ENCODE data around the gene ZNF30.
"Not testable (repeated sequence)": the region's sequence is repeated elsewhere in the genome, so short reads cannot be mapped to it uniquely, and the experiment has no call there.

ZNF30 gene

GRCh38 chr19:34926685-34927375, at the start of gene ZNF30:
TSS of gene ZNF30 (plus strand) at chr19:34926903. CDS start at chr19:34929948, 3,045 bp downstream.
- Mint-ChIP-seq H3K9me3 (no peaks in the 10 kb centered on the region), H3K4me1 (peaks cover 1 to 13% of the 10 kb centered on the region in 2 donors), H3K27ac (peak within 1 kb of the TSS; percentile 87), H3K4me3 (peak within 1 kb of the TSS; percentile 95 to 99), H3K36me3 (peaks cover 8 to 10% of the 10 kb centered on the region in 2 donors), H3K27me3 (no peaks in the 10 kb centered on the region)
- DNase-seq (peak; percentile 88), ATAC-seq (replicated peaks) (peak; percentile 99)

DNA sequence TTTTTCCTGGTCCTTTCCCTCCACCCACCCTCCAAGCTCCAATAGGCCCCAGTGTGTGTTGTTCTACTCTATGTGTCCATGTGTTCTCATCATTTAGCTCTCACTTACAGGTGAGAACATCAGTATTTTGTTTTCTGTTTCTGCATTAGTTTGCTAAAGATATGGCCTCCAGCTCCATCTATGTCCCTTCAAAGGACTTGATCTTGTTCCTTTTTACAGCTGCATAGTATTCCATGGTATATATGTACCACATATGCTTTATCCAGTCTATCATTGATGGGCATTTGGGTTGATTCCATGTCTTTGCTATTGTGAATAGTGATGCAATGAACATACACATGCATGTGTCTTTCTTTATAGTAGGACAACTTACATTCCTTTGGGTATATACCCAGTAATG, 47.1 kb upstream of the ZNF30 start:
- no peak for ATAC-seq (replicated peaks)

DNA sequence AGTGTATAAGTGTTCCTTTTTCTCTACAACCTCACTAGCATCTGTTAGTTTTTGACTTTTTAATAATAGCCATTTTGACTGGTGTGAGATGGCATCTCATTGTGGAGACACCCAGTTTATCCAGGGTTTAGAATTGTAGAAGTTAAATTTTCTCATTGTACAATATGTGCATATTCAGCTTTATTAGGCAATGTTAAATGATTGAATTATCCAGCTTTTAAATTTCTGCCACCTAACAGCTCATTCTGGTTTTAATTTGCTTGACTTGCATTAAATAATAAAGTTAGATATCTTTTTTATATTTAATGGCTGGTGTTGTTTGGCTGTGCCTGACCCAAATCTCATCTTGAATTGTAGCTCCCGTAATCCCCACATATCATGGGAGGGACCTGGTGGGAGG, 46.7 kb upstream of the ZNF30 start:
- DNase-seq (no peak), ATAC-seq (replicated peaks) (no peak)
- Mint-ChIP-seq H3K36me3 (peaks cover 3 to 5% of the 10 kb centered on the region in 2 donors), H3K4me1 (no peaks in the 10 kb centered on the region), H3K9me3 (peaks cover 6 to 8% of the 10 kb centered on the region in 2 donors), H3K27me3 (peaks cover 12 to 16% of the 10 kb centered on the region in 2 donors), H3K4me3 (no peak overlapping the region), H3K27ac (no peak overlapping the region)

More for the DNA sequence above, 47.1 kb upstream of the ZNF30 start:
- H3K27me3 Mint-ChIP-seq = peaks cover 8 to 16% of the 10 kb centered on the region in 2 donors
- peaks cover under 1% of the 10 kb centered on the region in 2 donors for H3K36me3 Mint-ChIP-seq
- DNase-seq = no peak
- no peak overlapping the region for H3K27ac Mint-ChIP-seq
- H3K9me3 Mint-ChIP-seq = peaks cover under 1 to 4% of the 10 kb centered on the region in 2 donors
- no peak overlapping the region for H3K4me3 Mint-ChIP-seq
- no peaks in the 10 kb centered on the region for H3K4me1 Mint-ChIP-seq

- no peak for ATAC-seq (replicated peaks)
- no peak overlapping the region for H3K4me3 Mint-ChIP-seq
- H3K9me3 Mint-ChIP-seq = peaks cover 13 to 18% of the 10 kb centered on the region in 2 donors
Measured at GRCh38 chr19:34881982-34882381, 44.7 kb upstream of the ZNF30 start.

GRCh38 chr19:34888091-34888490, 38.6 kb upstream of the ZNF30 start:
- DNase-seq (no peak), ATAC-seq (replicated peaks) (no peak)
- Mint-ChIP-seq H3K36me3 (peaks cover 4 to 6% of the 10 kb centered on the region in 2 donors), H3K27ac (no peak overlapping the region), H3K9me3 (peaks cover 13 to 18% of the 10 kb centered on the region in 2 donors), H3K27me3 (peaks cover 28 to 32% of the 10 kb centered on the region in 2 donors), H3K4me3 (no peak overlapping the region), H3K4me1 (no peaks in the 10 kb centered on the region)

More at GRCh38 chr19:34881982-34882381, 44.7 kb upstream of the ZNF30 start:
- H3K36me3 Mint-ChIP-seq = peaks cover 4 to 6% of the 10 kb centered on the region in 2 donors
- no peaks in the 10 kb centered on the region for H3K4me1 Mint-ChIP-seq
- no peak overlapping the region for H3K27ac Mint-ChIP-seq
- DNase-seq = no peak
- peaks cover 14 to 16% of the 10 kb centered on the region in 2 donors for H3K27me3 Mint-ChIP-seq

GRCh38 chr19:34900245-34900644, 26.5 kb upstream of the ZNF30 start:
- H3K4me1 Mint-ChIP-seq = peaks cover 5 to 6% of the 10 kb centered on the region in 2 donors
- H3K4me3 Mint-ChIP-seq = no peak overlapping the region
- H3K27me3 Mint-ChIP-seq = peaks cover 24 to 35% of the 10 kb centered on the region in 2 donors

DNA sequence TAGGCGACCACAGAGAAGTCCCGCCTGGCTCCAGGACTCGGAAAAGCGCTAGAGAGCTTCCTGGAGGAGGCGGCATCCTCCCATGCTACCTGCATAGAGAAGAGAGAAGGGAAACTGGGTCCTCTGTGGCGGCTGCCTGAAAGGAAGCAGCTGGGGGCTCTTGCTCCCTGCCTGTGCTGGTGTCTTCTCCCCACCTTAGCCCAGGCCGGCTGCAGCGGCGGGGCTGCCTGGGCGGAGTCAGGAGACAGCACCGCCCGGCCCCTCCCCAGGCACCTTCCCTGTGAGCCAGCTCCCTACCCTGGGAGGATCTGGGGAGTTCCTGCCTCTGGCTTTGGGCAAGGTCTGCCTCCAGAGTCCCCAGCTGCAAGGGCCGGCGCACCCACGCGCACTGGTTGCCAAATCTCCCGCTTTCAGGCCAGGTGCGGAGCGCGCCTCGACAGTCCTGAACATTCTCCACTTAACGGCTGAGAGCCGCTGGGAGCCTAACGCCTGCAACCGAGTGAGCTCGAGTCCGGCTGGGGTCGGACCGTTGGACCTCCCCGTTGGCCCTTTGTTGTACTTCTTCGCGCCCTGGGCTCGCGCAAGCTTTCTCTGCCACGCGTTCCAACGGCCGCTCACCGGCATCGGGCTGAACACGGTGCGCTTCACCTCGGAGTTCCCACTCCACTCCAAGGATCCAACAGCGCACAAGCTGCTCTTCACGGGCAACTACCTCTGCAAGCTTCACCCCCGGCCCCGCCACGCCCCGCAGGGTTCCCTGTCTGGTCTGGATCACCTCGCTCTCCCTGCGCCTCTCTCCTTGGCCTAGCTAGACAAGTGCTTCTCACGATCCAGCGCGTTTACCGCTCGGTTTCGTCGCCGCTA, 21.8 kb upstream of the ZNF30 start:
- peaks cover 40 to 67% of the 10 kb centered on the region in 2 donors for H3K27me3 Mint-ChIP-seq
- peak overlapping the region; percentile 19 to 58 for H3K4me3 Mint-ChIP-seq
- no peak overlapping the region for H3K27ac Mint-ChIP-seq
- H3K9me3 Mint-ChIP-seq = no peaks in the 10 kb centered on the region
- H3K36me3 Mint-ChIP-seq = peaks cover 0 to 3% of the 10 kb centered on the region in 2 donors
- peaks cover 9 to 13% of the 10 kb centered on the region in 2 donors for H3K4me1 Mint-ChIP-seq
- ATAC-seq (replicated peaks) (no peak), DNase-seq (no peak)

More at GRCh38 chr19:34900245-34900644, 26.5 kb upstream of the ZNF30 start:
- Mint-ChIP-seq H3K9me3 (peaks cover 0 to 3% of the 10 kb centered on the region in 2 donors), H3K36me3 (peaks cover 0 to under 1% of the 10 kb centered on the region in 2 donors), H3K27ac (no peak overlapping the region)
- ATAC-seq (replicated peaks) (no peak), DNase-seq (no peak)

GRCh38 chr19:34910770-34911169, 15.9 kb upstream of the ZNF30 start:
- no peak overlapping the region for H3K27ac Mint-ChIP-seq
- ATAC-seq (replicated peaks) = no peak
- H3K4me1 Mint-ChIP-seq = peaks cover under 1 to 1% of the 10 kb centered on the region in 2 donors
- no peak overlapping the region for H3K4me3 Mint-ChIP-seq
- H3K36me3 Mint-ChIP-seq = peaks cover 0 to 4% of the 10 kb centered on the region in 2 donors
- peaks cover 6 to 10% of the 10 kb centered on the region in 2 donors for H3K9me3 Mint-ChIP-seq
- H3K27me3 Mint-ChIP-seq = peaks cover 45 to 51% of the 10 kb centered on the region in 2 donors
- no peak for DNase-seq

- H3K27me3 Mint-ChIP-seq = peaks cover 15 to 20% of the 10 kb centered on the region in 2 donors
- H3K36me3 Mint-ChIP-seq; DNase-seq; ATAC-seq (replicated peaks); H3K4me1 Mint-ChIP-seq; H3K4me3 Mint-ChIP-seq; H3K27ac Mint-ChIP-seq: not testable (repeated sequence)
- H3K9me3 Mint-ChIP-seq = peaks cover 15 to 17% of the 10 kb centered on the region in 2 donors
Measured at GRCh38 chr19:34917144-34917543, 9.6 kb upstream of the ZNF30 start.

GRCh38 chr19:34918190-34918589, 8.5 kb upstream of the ZNF30 start:
- Mint-ChIP-seq H3K4me1 (no peaks in the 10 kb centered on the region), H3K36me3 (peaks cover 4 to 7% of the 10 kb centered on the region in 2 donors)

GRCh38 chr19:34920090-34920786, 6.5 kb upstream of the ZNF30 start:
- not testable (repeated sequence) for ATAC-seq (replicated peaks); H3K27me3 Mint-ChIP-seq; H3K4me1 Mint-ChIP-seq; H3K27ac Mint-ChIP-seq; H3K4me3 Mint-ChIP-seq; DNase-seq; H3K36me3 Mint-ChIP-seq
- H3K9me3 Mint-ChIP-seq = peaks cover 8 to 11% of the 10 kb centered on the region in 2 donors

More at GRCh38 chr19:34918190-34918589, 8.5 kb upstream of the ZNF30 start:
- H3K9me3 Mint-ChIP-seq = peaks cover 12 to 14% of the 10 kb centered on the region in 2 donors
- H3K4me3 Mint-ChIP-seq = no peak overlapping the region
- DNase-seq (no peak), ATAC-seq (replicated peaks) (no peak)
- H3K27me3 Mint-ChIP-seq = peaks cover 12 to 17% of the 10 kb centered on the region in 2 donors
- H3K27ac Mint-ChIP-seq = no peak overlapping the region

DNA sequence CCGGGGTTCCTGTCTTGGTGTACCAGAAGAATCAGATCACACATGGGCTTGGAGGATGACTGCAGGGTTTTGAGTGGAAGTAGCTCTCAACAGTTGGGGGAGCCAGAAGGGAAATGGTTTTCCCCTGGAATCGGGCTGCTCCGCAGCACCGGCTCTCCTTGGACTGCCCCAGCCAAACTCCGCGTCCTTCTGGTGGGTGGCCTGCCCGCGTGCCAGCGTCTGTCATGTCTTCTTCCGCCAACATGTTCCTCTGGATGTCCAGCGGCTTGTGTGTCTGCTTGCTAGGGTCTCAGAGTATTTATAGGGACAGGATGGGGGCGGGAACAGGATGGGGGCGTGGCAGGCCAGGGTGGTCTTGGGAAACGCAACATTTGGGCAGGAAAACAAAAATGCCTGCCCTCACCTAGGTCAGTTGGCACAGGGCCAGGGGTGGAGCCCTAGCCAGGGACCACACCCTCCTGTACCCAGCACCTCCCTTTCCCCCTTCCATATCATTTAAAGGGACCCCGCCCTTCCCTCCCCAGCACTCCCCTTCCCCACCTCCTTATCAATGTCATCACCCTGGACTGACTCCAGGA, 1.3 kb upstream of the ZNF30 start:
- H3K9me3 Mint-ChIP-seq = no peaks in the 10 kb centered on the region
- H3K27ac Mint-ChIP-seq = no peak overlapping the region
- H3K4me3 Mint-ChIP-seq = no peak overlapping the region
- H3K27me3 Mint-ChIP-seq = no peaks in the 10 kb centered on the region
- ATAC-seq (replicated peaks) (no peak), DNase-seq (no peak)
- H3K36me3 Mint-ChIP-seq = peaks cover 5 to 6% of the 10 kb centered on the region in 2 donors
- H3K4me1 Mint-ChIP-seq = peaks cover 1 to 13% of the 10 kb centered on the region in 2 donors

DNA sequence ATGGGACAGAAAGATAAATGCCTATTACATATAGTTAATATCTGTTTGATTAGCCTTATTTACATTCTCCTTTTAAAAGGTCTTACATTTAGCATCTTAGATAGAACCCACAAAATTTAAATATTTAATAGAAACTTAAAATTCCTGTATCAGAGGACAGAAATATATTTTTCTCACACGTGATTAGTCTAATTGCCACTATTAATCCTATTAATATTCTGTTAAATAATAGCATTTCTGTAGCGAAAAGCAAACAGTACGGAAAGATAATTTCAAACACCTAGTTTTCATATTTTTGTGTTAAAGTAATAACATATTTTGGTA, 380 bp upstream of the ZNF30 start:
- ATAC-seq (replicated peaks) = no peak
- H3K9me3 Mint-ChIP-seq = no peaks in the 10 kb centered on the region
- peaks cover 5 to 10% of the 10 kb centered on the region in 2 donors for H3K36me3 Mint-ChIP-seq
- H3K4me1 Mint-ChIP-seq = peaks cover 1 to 13% of the 10 kb centered on the region in 2 donors
- DNase-seq = no peak
- H3K27ac Mint-ChIP-seq = peak overlapping the region; percentile 87
- H3K27me3 Mint-ChIP-seq = no peaks in the 10 kb centered on the region
- H3K4me3 Mint-ChIP-seq = peak overlapping the region in 1 of 2 donors; percentile 99

Data from stimulated activated naive B cell treated with anti-CD40 and anti-IgM and Interleukin-4, amounts not matched to agents 10 μg/mL and 1 μg/mL and 100 μg/mL, for 72 hours (primary cell).